AG04450 (cell line): ENCODE measurements around the gene RNU1-2. TPM values are rescaled to one million over a fixed set of nuclear protein-coding genes. Genes with fewer than 3 reads are reported as not detected.

ENCODE experiments used
- CTCF ChIA-PET: fragments of 300-600, 350-600 bp; formaldehyde crosslinking; extraction: SDS; loops from one replicate; lab custom pipeline; 2022; ENCODE audit warnings: antibody characterized with exemption, inconsistent platforms; lab: Charles Lee
- POLR2A ChIA-PET: fragments of 350-600 bp; formaldehyde crosslinking; extraction: SDS; loops from one replicate; lab custom pipeline; 2021; ENCODE audit warnings: antibody characterized with exemption, inconsistent platforms; lab: Yijun Ruan, JAX
- DNase-seq: peaks from one replicate; pipeline ENCODE4 v3.0.0-alpha.2; 2011; ENCODE audit warnings: low read depth, low spot score
- H3K27ac ChIP-seq: one replicate; pipeline ENCODE4 v1.5.1; 2012; ENCODE audit warnings: low read depth, low read length, control low read depth
- H3K27me3 ChIP-seq: one replicate; pipeline ENCODE4 v1.6.0; 2012; ENCODE audit warnings: low read length; ENCODE audit not compliant: control insufficient read depth, insufficient read depth
- H3K4me3 ChIP-seq: 2 replicates; pipeline ENCODE4 v1.5.1; 2011; ENCODE audit warnings: mild to moderate bottlenecking, low read depth, low read length, control low read depth
- H3K9me3 ChIP-seq: 2 replicates; pipeline ENCODE4 v1.5.1; 2012; ENCODE audit warnings: low read length; ENCODE audit not compliant: control insufficient read depth, insufficient read depth
- polyA plus RNA-seq: library from polyadenylated mRNA; depleted of rRNA; stranded (reverse); fragments of >200 nt; gene quantifications from 2 replicates; pipeline ENCODE4 v1.2.3, GENCODE V29; 2011
- TF ChIP-seq, protein P1 (sequence below): IDR thresholded peaks from 2 replicates; pipeline ENCODE4 v1.5.1; 2011; ENCODE audit warnings: low read depth, low read length, control low read depth, inconsistent platforms

Gene RNU1-2
- polyA plus RNA-seq, 1 experiment: not detected

DNA sequence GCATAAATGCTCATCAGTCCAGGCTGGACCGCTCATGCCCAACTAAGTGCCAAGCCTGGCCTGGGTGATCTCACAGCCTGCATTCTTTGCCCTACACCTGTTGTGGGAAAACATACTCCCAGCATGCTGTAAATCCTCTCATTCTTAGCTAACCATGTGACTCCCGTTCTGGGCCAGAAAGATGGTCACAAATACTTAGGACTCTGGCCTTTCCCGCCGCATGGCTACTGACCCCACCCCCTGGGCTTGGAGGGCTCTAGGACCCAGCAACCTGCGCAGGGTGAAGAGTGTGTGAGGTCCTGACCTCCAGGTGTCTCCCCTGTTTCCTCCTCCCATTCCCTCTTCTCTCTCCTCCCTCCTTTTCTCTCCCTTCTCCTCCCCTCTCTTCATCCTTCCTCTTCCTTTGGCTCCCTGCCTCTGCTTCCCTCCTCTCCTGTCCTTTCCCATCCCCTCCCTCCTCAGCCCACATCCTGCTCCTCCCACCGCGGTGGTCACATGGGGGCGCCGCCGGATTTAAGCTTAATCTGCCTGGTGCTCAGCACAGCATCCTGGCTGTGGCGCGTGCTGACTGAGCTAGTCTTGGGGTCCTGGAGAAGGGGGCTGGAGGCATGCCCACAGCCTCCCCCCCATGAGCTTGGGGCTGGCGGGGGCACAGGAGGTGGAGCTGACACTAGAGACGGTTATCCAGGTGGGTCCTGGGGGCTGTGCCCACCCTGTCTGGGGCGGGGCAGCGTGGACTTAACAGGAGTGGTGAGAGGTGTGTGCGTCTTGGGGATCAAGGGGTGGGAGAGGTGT lies 25.8 kb downstream of the RNU1-2 start, which contains the start of gene CROCC:
Gene CROCC (plus strand): TSS at position 541 of the 795 bp plus-strand sequence. CDS start 88 bp downstream, at position 629.
- ChIA-PET CTCF (interaction anchor here (1.1 kb wide), 1 partner anchor 124 kb away, joined by 3 read pairs; no protein-coding TSS in a partner anchor), POLR2A (interaction anchor here (0.6 kb wide), 1 partner anchor 25 kb away, joined by 3 read pairs; no protein-coding TSS in a partner anchor)
- Histone ChIP-seq H3K27me3 (no peaks in the 10 kb centered on the region), H3K4me3 (no peak within 1 kb of the TSS; the same call in 1 of the 2 replicates), H3K27ac (peak within 1 kb of the TSS; percentile 11), H3K9me3 (no peaks in the 10 kb centered on the region; the same call in 1 of the 2 replicates)
- DNase-seq: no peak
- TF ChIP-seq, protein P1, sequence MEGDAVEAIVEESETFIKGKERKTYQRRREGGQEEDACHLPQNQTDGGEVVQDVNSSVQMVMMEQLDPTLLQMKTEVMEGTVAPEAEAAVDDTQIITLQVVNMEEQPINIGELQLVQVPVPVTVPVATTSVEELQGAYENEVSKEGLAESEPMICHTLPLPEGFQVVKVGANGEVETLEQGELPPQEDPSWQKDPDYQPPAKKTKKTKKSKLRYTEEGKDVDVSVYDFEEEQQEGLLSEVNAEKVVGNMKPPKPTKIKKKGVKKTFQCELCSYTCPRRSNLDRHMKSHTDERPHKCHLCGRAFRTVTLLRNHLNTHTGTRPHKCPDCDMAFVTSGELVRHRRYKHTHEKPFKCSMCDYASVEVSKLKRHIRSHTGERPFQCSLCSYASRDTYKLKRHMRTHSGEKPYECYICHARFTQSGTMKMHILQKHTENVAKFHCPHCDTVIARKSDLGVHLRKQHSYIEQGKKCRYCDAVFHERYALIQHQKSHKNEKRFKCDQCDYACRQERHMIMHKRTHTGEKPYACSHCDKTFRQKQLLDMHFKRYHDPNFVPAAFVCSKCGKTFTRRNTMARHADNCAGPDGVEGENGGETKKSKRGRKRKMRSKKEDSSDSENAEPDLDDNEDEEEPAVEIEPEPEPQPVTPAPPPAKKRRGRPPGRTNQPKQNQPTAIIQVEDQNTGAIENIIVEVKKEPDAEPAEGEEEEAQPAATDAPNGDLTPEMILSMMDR: no peak

DNA sequence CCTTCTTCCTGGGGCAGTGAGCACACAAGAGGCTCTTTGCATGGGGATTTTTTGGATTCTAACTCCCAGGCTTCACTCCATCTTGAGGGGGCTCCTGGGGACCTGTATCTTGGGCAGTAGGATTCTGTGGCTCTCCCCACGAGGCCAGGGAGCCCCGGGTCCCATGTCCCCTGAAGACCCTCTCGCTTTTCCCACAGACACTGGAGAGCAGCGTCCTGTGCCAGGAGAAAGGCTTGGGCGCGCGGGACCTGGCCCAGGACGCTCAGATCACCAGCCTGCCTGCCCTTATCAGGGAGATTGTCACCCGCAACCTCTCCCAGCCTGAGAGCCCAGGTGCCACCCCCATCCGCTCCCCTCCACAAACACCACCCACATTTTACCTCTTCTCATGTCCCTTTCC lies 26.7 kb downstream of the RNU1-2 start:
- no peak for DNase-seq
- ChIA-PET POLR2A (no interaction called here), CTCF (no interaction called here)
- Histone ChIP-seq H3K9me3 (no peaks in the 10 kb centered on the region; the same call in 1 of the 2 replicates), H3K27ac (no peak overlapping the region), H3K4me3 (no peak overlapping the region), H3K27me3 (no peaks in the 10 kb centered on the region)
- TF ChIP-seq, protein P1: no peak

- H3K9me3 ChIP-seq: no peaks in the 10 kb centered on the region; the same call in 1 of the 2 replicates
- TF ChIP-seq, protein P1: no peak
- no peak overlapping the region for H3K4me3 ChIP-seq
- H3K27me3 ChIP-seq: no peaks in the 10 kb centered on the region
- DNase-seq: no peak
- CTCF ChIA-PET: no interaction called here
- H3K27ac ChIP-seq: no peak overlapping the region
- POLR2A ChIA-PET: no interaction called here
Measured at GRCh38 chr1:16922885-16923431, 27.2 kb downstream of the RNU1-2 start.

DNA sequence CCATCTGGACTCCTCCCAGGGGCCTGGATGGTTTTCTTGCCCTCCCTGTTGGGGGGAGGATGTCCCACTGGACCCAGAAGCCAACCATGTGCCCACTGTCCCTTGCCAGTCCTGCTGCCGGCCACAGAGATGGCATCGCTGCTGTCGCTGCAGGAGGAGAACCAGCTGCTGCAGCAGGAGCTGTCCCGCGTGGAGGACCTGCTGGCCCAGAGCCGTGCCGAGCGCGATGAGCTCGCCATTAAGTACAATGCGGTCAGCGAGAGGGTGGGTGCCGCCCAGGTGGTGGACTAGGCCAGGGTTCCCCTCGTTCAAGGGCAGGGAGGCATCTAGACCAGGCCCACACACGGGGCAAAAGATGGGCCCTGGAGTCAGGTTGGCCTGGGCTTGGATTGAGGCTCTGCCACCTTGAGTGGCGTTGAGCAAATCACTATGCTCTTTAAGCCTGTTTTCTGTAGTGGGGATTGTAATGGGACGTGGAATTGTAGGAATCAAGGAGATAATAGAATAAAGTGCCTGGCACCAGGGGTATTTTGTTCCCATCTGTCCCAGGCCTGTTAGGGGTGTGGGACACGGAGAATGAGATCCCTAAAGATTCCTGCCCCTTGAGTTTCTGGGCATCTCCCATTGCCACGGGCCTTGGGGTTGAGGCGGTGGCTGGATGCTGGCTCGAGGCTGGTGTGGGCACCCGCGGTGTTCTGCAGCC lies 28.6 kb downstream of the RNU1-2 start:
- Histone ChIP-seq H3K9me3 (no peaks in the 10 kb centered on the region; the same call in 1 of the 2 replicates), H3K27ac (no peak overlapping the region), H3K4me3 (no peak overlapping the region), H3K27me3 (no peaks in the 10 kb centered on the region)
- DNase-seq: no peak
- TF ChIP-seq, protein P1: no peak
- POLR2A ChIA-PET: no interaction called here
- CTCF ChIA-PET: interaction anchor here (0.6 to 1.2 kb wide), 3 partner anchors 9 to 37 kb away, joined by 4 to 9 read pairs (median 6); no protein-coding TSS in a partner anchor
